ENCODE data around the gene CFAP92. TPM values are rescaled to one million over a fixed set of nuclear protein-coding genes. Genes with fewer than 3 reads are reported as not detected.

CFAP92 gene
- total RNA-seq, 1 experiment from 2014 or later, result 0.16 TPM

DNA sequence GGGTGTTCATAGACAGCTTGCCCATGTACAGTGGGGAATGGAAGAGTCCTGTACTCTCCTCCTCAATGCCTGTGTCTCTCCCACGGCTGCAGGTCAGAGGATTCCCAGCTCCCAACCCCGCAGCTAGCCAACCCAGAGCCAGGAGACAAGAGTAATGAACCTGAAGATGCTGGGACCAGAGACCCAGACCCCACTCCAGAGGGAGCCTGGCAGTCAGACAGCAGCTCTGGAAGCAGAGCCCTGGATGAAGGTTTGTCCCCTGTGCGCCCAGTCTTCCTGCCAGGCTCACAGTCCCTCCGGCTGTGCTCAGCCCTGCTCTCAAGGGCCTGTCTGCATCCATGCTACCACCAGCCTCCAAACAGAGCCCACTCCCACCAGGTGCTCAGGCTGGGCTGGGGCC lies 36.7 kb upstream of the CFAP92 start:
- no peaks in the 10 kb centered on the region for H3K9me3 Mint-ChIP-seq (ENCODE audit: unreplicated experiment)
- H3K4me1 Mint-ChIP-seq (ENCODE audit: insufficient read depth, unreplicated experiment), result no peaks in the 10 kb centered on the region
- H3K4me3 Mint-ChIP-seq (ENCODE audit: unreplicated experiment), result no peak overlapping the region
- POLR2A ChIA-PET, result interaction anchor here (0.6 kb wide), 1 partner anchor 43 kb away, joined by 4 read pairs; no protein-coding TSS in a partner anchor
- TF ChIP-seq, protein P1, sequence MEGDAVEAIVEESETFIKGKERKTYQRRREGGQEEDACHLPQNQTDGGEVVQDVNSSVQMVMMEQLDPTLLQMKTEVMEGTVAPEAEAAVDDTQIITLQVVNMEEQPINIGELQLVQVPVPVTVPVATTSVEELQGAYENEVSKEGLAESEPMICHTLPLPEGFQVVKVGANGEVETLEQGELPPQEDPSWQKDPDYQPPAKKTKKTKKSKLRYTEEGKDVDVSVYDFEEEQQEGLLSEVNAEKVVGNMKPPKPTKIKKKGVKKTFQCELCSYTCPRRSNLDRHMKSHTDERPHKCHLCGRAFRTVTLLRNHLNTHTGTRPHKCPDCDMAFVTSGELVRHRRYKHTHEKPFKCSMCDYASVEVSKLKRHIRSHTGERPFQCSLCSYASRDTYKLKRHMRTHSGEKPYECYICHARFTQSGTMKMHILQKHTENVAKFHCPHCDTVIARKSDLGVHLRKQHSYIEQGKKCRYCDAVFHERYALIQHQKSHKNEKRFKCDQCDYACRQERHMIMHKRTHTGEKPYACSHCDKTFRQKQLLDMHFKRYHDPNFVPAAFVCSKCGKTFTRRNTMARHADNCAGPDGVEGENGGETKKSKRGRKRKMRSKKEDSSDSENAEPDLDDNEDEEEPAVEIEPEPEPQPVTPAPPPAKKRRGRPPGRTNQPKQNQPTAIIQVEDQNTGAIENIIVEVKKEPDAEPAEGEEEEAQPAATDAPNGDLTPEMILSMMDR (IDR thresholded peaks at IDR 0.05; ENCODE audit: unreplicated experiment), result no peak
- no peaks in the 10 kb centered on the region for H3K27me3 Mint-ChIP-seq (ENCODE audit: insufficient read depth, unreplicated experiment)
- CTCF ChIA-PET, result interaction anchor here (0.6 to 1.9 kb wide), 4 partner anchors 22 to 114 kb away, joined by 3 to 15 read pairs (median 5); no protein-coding TSS in a partner anchor
- DNase-seq (ENCODE audit: unreplicated experiment), result no peak
- peaks cover 6% of the 10 kb centered on the region for H3K36me3 Mint-ChIP-seq (ENCODE audit: insufficient read depth, unreplicated experiment)
- no peak overlapping the region for H3K27ac Mint-ChIP-seq (ENCODE audit: low read depth, unreplicated experiment)
- intact Hi-C loops (cut with micrococcal nuclease), result no loop called here
- no TSS peak for BruUV-seq (replicated peaks)

DNA sequence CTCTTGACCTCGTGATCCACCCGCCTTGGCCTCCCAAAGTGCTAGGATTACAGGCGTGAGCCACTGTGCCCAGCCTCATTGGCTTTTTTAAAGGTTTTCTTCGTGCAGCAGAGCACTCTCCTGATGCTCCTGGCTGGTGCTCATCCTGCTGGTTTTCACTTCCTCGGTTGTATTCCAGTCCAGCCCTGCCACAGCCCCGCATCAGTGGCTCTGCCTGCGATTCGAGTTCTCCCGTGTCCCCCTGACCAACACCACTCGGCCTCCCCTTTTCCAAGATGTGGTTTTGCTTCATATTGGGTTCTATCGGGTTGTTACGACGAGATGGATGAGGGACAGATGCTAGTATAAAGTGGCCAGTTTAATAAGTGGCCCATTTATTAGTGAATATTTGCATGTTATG lies 35.0 kb upstream of the CFAP92 start:
- no peak overlapping the region for H3K4me3 Mint-ChIP-seq (ENCODE audit: unreplicated experiment)
- H3K9me3 Mint-ChIP-seq (ENCODE audit: unreplicated experiment), result no peaks in the 10 kb centered on the region
- no TSS peak for BruUV-seq (replicated peaks)
- intact Hi-C loops (cut with micrococcal nuclease), result loop anchor here (10.0 kb wide), 1 partner anchor 216 kb away; the partner anchor contains the start of gene COPG1
- ChIA-PET CTCF (interaction anchor here (1.0 to 1.9 kb wide), 3 partner anchors 9 to 25 kb away, joined by 4 to 15 read pairs (median 5); no protein-coding TSS in a partner anchor), POLR2A (no interaction called here)
- H3K27ac Mint-ChIP-seq (ENCODE audit: low read depth, unreplicated experiment), result no peak overlapping the region
- DNase-seq (ENCODE audit: unreplicated experiment), result no peak
- peaks cover 6% of the 10 kb centered on the region for H3K36me3 Mint-ChIP-seq (ENCODE audit: insufficient read depth, unreplicated experiment)
- H3K27me3 Mint-ChIP-seq (ENCODE audit: insufficient read depth, unreplicated experiment), result peaks cover 16% of the 10 kb centered on the region
- TF ChIP-seq, protein P1 (IDR thresholded peaks at IDR 0.05; ENCODE audit: unreplicated experiment), result no peak
- no peaks in the 10 kb centered on the region for H3K4me1 Mint-ChIP-seq (ENCODE audit: insufficient read depth, unreplicated experiment)

DNA sequence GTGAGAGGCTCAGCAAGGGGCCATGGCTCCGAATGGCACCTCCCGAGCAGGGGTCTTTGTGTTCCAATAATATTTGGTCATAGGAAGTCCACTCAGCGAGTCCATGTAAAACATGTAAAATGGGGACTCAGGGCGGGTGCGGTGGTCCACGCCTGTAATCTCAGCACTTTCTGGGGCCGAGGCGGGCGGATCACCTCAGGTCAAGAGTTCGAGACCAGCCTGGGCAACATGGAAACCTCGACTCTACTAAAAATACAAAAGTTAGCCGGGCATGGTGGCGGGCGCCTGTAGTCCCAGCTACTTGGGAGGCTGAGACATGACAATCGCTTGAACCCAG lies 33.6 kb upstream of the CFAP92 start:
- POLR2A ChIA-PET, result interaction anchor here (2.4 kb wide), 1 partner anchor 11 kb away, joined by 6 read pairs; no protein-coding TSS in a partner anchor
- Mint-ChIP-seq H3K9me3 (ENCODE audit: unreplicated experiment) (no peaks in the 10 kb centered on the region), H3K27ac (ENCODE audit: low read depth, unreplicated experiment) (no peak overlapping the region), H3K36me3 (ENCODE audit: insufficient read depth, unreplicated experiment) (no peaks in the 10 kb centered on the region), H3K27me3 (ENCODE audit: insufficient read depth, unreplicated experiment) (peaks cover 16% of the 10 kb centered on the region), H3K4me3 (ENCODE audit: unreplicated experiment) (no peak overlapping the region), H3K4me1 (ENCODE audit: insufficient read depth, unreplicated experiment) (no peaks in the 10 kb centered on the region)
- TF ChIP-seq, protein P1 (IDR thresholded peaks at IDR 0.05; ENCODE audit: unreplicated experiment), result no peak
- DNase-seq (ENCODE audit: unreplicated experiment), result no peak
- BruUV-seq (replicated peaks), result no TSS peak
- CTCF ChIA-PET, result interaction anchor here (0.6 to 1.3 kb wide), 4 partner anchors 18 to 57 kb away, joined by 3 to 5 read pairs (median 4); no protein-coding TSS in a partner anchor
- intact Hi-C loops (cut with micrococcal nuclease), result loop anchor here (10.0 kb wide), 1 partner anchor 217 kb away; the partner anchor contains the start of gene COPG1

DNA sequence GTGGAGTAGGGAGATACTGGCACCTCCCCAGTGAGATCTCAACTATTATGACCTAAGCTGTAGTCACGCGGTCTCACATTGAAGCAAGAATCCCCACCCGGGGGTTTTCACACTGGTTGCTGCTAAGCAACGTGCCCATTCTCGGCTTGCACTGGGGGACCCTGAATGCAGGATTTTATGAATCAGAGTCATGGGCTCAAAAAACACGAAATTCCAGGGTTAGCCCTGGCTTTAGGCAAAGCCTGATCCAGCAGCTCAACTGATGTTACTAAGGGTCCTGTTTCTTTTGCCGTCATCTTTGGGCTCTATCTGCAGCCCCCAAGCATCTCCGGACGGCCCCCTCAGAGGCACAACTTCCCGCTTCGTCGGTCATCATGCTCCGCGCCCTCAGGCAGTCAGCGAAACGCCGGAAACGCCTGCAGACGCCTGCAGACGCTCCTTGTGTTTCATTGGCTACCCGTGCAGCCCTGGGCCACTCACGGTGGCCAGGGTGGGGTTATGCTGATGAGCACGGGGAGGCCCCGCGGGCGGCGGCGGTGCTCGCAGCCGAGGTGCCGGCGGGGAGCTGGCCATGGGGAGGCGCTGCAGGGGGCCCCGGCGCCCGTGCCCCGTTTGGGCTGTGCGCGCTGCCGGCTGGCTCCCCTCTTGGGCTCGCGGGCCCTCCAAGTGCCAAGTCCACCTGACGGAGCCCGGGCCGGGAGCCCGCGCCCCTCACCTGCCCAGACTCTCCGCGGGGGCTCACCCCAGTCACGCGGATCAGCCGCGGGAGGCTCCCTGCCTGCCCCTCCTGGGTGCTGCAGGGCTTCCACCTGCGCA lies 33.1 kb upstream of the CFAP92 start:
- ChIA-PET POLR2A (interaction anchor here (2.4 kb wide), 1 partner anchor 10 kb away, joined by 6 read pairs; no protein-coding TSS in a partner anchor), CTCF (interaction anchor here (0.6 to 1.0 kb wide), 10 partner anchors 9 to 454 kb away, joined by 3 to 6 read pairs (median 4); no protein-coding TSS in a partner anchor)
- intact Hi-C loops (cut with micrococcal nuclease), result loop anchor here (10.0 kb wide), 1 partner anchor 218 kb away; the partner anchor contains the start of gene COPG1
- Mint-ChIP-seq H3K4me1 (ENCODE audit: insufficient read depth, unreplicated experiment) (no peaks in the 10 kb centered on the region), H3K4me3 (ENCODE audit: unreplicated experiment) (peak overlapping the region; percentile 56), H3K36me3 (ENCODE audit: insufficient read depth, unreplicated experiment) (no peaks in the 10 kb centered on the region), H3K9me3 (ENCODE audit: unreplicated experiment) (no peaks in the 10 kb centered on the region), H3K27ac (ENCODE audit: low read depth, unreplicated experiment) (no peak overlapping the region), H3K27me3 (ENCODE audit: insufficient read depth, unreplicated experiment) (peaks cover 16% of the 10 kb centered on the region)
- TF ChIP-seq, protein P1 (IDR thresholded peaks at IDR 0.05; ENCODE audit: unreplicated experiment), result peak; percentile 41
- peak; percentile 80 for DNase-seq (ENCODE audit: unreplicated experiment)
- no TSS peak for BruUV-seq (replicated peaks)
